HL-60 (cell line): Measurements from ENCODE around the gene WDR35.

Experiments
- DNase-seq, 2 experiments: peaks; one replicate each; pipeline ENCODE4 v3.0.0-alpha.2; 2010 to 2020; ENCODE audit warnings: low read depth in 1 of 2, low spot score in 1 of 2
- H3K27ac ChIP-seq: fragments of 250-450 bp; sonication (Bioruptor Pico); replicated peaks from 2 replicates; pipeline ENCODE4 v1.5.1; 2020; ENCODE audit warnings: mild to moderate bottlenecking, moderate library complexity
- H3K27me3 ChIP-seq: fragments of 250-450 bp; sonication (Bioruptor Pico); 2 replicates; pipeline ENCODE4 v1.5.1; 2021; ENCODE audit warnings: mild to moderate bottlenecking, moderate library complexity; ENCODE audit not compliant: insufficient read depth, poor library complexity, severe bottlenecking
- H3K4me3 ChIP-seq: replicated peaks from 2 replicates; pipeline ENCODE4 v1.5.1; 2011; ENCODE audit warnings: mild to moderate bottlenecking, control low read depth, low read length; ENCODE audit not compliant: insufficient read depth
- CTCF ChIP-seq: IDR thresholded peaks from one replicate; pipeline ENCODE4 v1.5.1; 2011; ENCODE audit warnings: low read length, control low read depth, inconsistent platforms; ENCODE audit not compliant: insufficient read depth
- GABPA ChIP-seq: IDR thresholded peaks from 2 replicates; pipeline ENCODE4 v1.6.1; 2012; ENCODE audit warnings: low read depth
- POLR2AphosphoS5 ChIP-seq: IDR thresholded peaks from 2 replicates; pipeline ENCODE4 v1.6.1; 2012; ENCODE audit warnings: low read depth
- REST ChIP-seq: IDR thresholded peaks from 2 replicates; pipeline ENCODE4 v1.6.1; 2012; ENCODE audit warnings: low read depth; ENCODE audit not compliant: insufficient replicate concordance
- SPI1 ChIP-seq: IDR thresholded peaks from 2 replicates; pipeline ENCODE4 v1.6.1; 2012; ENCODE audit warnings: low read depth, mild to moderate bottlenecking, borderline replicate concordance

WDR35 gene

DNA sequence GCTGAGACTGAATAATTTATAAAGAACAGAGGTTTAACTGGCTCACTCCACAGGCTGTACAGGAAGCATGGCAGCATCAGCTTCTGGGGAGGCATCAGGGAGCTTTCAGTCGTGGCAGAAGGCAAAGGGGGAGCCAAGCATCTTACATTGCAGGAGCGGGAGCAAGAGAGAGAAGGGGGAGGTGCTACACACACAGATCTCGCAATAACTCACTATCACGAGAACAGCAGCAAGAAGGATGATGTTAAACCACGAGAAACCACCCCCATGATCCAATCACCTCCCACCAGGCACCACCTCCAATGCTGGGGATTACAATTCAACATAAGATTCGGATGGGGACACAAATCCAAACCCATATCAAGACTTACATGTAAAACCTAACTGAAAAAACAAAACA, 40.3 kb upstream of the WDR35 start:
- H3K27me3 ChIP-seq = no peaks in the 10 kb centered on the region
- no peak overlapping the region for H3K27ac ChIP-seq
- no peak overlapping the region for H3K4me3 ChIP-seq
- TF ChIP-seq POLR2AphosphoS5 = no peak
- TF ChIP-seq REST = no peak
- TF ChIP-seq SPI1 = no peak
- no peak for TF ChIP-seq GABPA
- no peak for TF ChIP-seq CTCF
- no peak for DNase-seq

- TF ChIP-seq CTCF (no peak), GABPA (no peak), POLR2AphosphoS5 (no peak), REST (no peak), SPI1 (no peak)
- no peak for DNase-seq
- Histone ChIP-seq H3K4me3 (no peak overlapping the region), H3K27ac (no peak overlapping the region), H3K27me3 (no peaks in the 10 kb centered on the region)
Measured at GRCh38 chr2:20027705-20028434, 38.0 kb upstream of the WDR35 start.

DNA sequence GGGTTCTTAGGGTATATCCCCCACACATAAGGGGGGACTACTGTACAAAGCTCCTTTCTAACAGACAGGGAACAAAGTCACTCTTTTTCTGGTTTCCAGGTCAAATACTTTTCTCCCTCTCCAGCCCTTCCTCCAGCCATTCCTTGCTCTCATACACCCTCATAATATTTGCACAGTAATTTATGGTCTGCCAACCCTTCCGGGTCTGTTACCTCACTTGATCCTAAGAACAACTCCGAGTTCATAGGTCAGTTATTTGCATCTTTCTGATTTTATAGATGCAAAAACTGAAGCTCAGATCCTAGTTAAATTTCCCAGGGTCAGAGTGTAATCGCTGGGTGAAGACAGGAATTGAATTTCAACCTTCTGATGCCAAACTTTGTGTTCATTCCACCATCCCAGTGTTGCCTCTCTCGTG, 37.4 kb upstream of the WDR35 start:
- H3K27ac ChIP-seq = no peak overlapping the region

More for the DNA sequence above, 37.4 kb upstream of the WDR35 start:
- no peak overlapping the region for H3K4me3 ChIP-seq
- TF ChIP-seq SPI1 (no peak), POLR2AphosphoS5 (no peak), REST (no peak), GABPA (no peak), CTCF (no peak)
- H3K27me3 ChIP-seq = no peaks in the 10 kb centered on the region
- DNase-seq = no peak
